Endothelial cell of umbilical vein (primary cell): ENCODE results near the gene ZNF664. TPM values are rescaled to one million over a fixed set of nuclear protein-coding genes. Genes with fewer than 3 reads are reported as not detected.

Experiments
- BruUV-seq: library from RNA; stranded (reverse); fragments of 400-500 nt; replicated peaks from 2 replicates; lab custom pipeline; 2021; lab: Mats Ljungman, UMichigan
- CTCF ChIA-PET: fragments of 300-600, 350-600 bp; sonication (Branson Sonifier 250); formaldehyde crosslinking; loops from one replicate; lab custom pipeline; 2021; ENCODE audit warnings: antibody characterized with exemption, inconsistent platforms; lab: Charles Lee
- POLR2A ChIA-PET: fragments of 300-600, 350-600 bp; sonication (Branson Sonifier 250); formaldehyde crosslinking; loops from one replicate; lab custom pipeline; 2021; ENCODE audit warnings: antibody characterized with exemption, inconsistent platforms; lab: Charles Lee
- DNase-seq: peaks from one replicate; pipeline ENCODE4 v3.0.0-alpha.2; 2011; ENCODE audit warnings: low read depth, low spot score
- FAIRE-seq: peaks from 2 replicates; lab custom pipeline; 2011; peaks lifted over from hg19 to GRCh38; lab: Jason Lieb, UNC
- H2AFZ ChIP-seq: 2 replicates; pipeline ENCODE4 v1.6.0; 2012; ENCODE audit warnings: low read depth, low read length, control low read depth, inconsistent platforms
- H3K27ac ChIP-seq: 2 replicates; pipeline ENCODE4 v1.5.1; 2011; ENCODE audit warnings: low read depth, mild to moderate bottlenecking, control low read depth, low read length, moderate library complexity; ENCODE audit not compliant: insufficient read depth
- H3K27me3 ChIP-seq, 2 experiments: 2 replicates each; pipeline versions ENCODE4 v1.6.0 to v1.6.1; 2011; ENCODE audit warnings: low read length in 2 of 2, mixed read lengths in 1 of 2; ENCODE audit not compliant: control insufficient read depth in 2 of 2, insufficient read depth in 2 of 2
- H3K36me3 ChIP-seq, 2 experiments: 2 replicates in 1 of 2; 3 replicates in 1 of 2; pipeline ENCODE4 v1.5.1; 2011; ENCODE audit warnings: low read length in 2 of 2, mild to moderate bottlenecking in 1 of 2, moderate library complexity in 1 of 2; ENCODE audit not compliant: control insufficient read depth in 2 of 2, insufficient read depth in 2 of 2; ENCODE audit errors: extremely low read depth in 1 of 2
- H3K4me1 ChIP-seq: 3 replicates; pipeline ENCODE4 v1.5.1; 2011; ENCODE audit warnings: mild to moderate bottlenecking, low read length; ENCODE audit not compliant: control insufficient read depth, insufficient read depth; ENCODE audit errors: extremely low read depth
- H3K4me2 ChIP-seq: 2 replicates; pipeline ENCODE4 v1.6.1; 2011; ENCODE audit warnings: low read length, control low read depth, mixed read lengths; ENCODE audit not compliant: insufficient read depth
- H3K4me3 ChIP-seq, 3 experiments: fragments of 200-600 bp in 1 of 3; sonication (generic), shearing (Covaris generic) in 1 of 3; replicated peaks in 1 of 3; 2 replicates each; pipeline ENCODE4 v1.5.1; 2011 to 2016; ENCODE audit warnings: control low read depth in 3 of 3, low read length in 3 of 3, mild to moderate bottlenecking in 2 of 3, inconsistent platforms in 1 of 3, low read depth in 1 of 3, moderate library complexity in 1 of 3; ENCODE audit not compliant: insufficient read depth in 1 of 3
- H3K79me2 ChIP-seq: 2 replicates; pipeline ENCODE4 v1.6.0; 2012; ENCODE audit warnings: low read length, inconsistent platforms; ENCODE audit not compliant: control insufficient read depth, insufficient read depth
- H3K9ac ChIP-seq: replicated peaks from 2 replicates; pipeline ENCODE3; 2011; ENCODE audit warnings: low read length, control low read depth; ENCODE audit not compliant: insufficient read depth; ENCODE audit errors: extremely low read depth
- H3K9me1 ChIP-seq: replicated peaks from 3 replicates; pipeline ENCODE4 v1.6.0; 2011; ENCODE audit warnings: mild to moderate bottlenecking, low read length; ENCODE audit not compliant: control insufficient read depth, insufficient read depth; ENCODE audit errors: extremely low read depth
- H3K9me3 ChIP-seq: replicated peaks from 2 replicates; pipeline ENCODE4 v1.5.1; 2012; ENCODE audit warnings: low read length, inconsistent platforms; ENCODE audit not compliant: control insufficient read depth, insufficient read depth
- H4K20me1 ChIP-seq: replicated peaks from 2 replicates; pipeline ENCODE3; 2011; ENCODE audit warnings: mild to moderate bottlenecking, low read length; ENCODE audit not compliant: control insufficient read depth, insufficient read depth; ENCODE audit errors: extremely low read depth
- CTCF ChIP-seq, 2 donors: IDR thresholded peaks; 1 replicate in 1 of 2; 2 replicates in 1 of 2; pipeline ENCODE4 v1.5.1; 2011; ENCODE audit warnings: low read length in 2 of 2, mild to moderate bottlenecking in 2 of 2, moderate library complexity in 2 of 2, control low read depth in 1 of 2, inconsistent platforms in 1 of 2, low read depth in 1 of 2; ENCODE audit not compliant: insufficient read depth in 1 of 2; ENCODE audit errors: extremely low read depth in 1 of 2
- EZH2 ChIP-seq: IDR thresholded peaks from 2 replicates; pipeline ENCODE4 v1.6.1; 2012; ENCODE audit warnings: borderline replicate concordance, low read depth, mild to moderate bottlenecking, moderate library complexity, low read length, inconsistent platforms; ENCODE audit not compliant: severe bottlenecking
- FOS ChIP-seq: IDR thresholded peaks from 2 replicates; pipeline ENCODE4 v1.6.1; 2011; ENCODE audit warnings: mild to moderate bottlenecking, low read length, moderate library complexity, borderline replicate concordance; ENCODE audit not compliant: insufficient read depth
- GATA2 ChIP-seq: IDR thresholded peaks from 2 replicates; pipeline ENCODE4 v1.7.0; 2011; ENCODE audit warnings: low read depth, mild to moderate bottlenecking, moderate library complexity, mixed read lengths, low read length; ENCODE audit not compliant: insufficient read length, insufficient read depth
- JUN ChIP-seq: IDR thresholded peaks from 2 replicates; pipeline ENCODE4 v1.6.1; 2011; ENCODE audit warnings: borderline replicate concordance, low read depth; ENCODE audit not compliant: insufficient read length, insufficient read depth
- MAX ChIP-seq: IDR thresholded peaks from 2 replicates; pipeline ENCODE4 v1.6.1; 2011; ENCODE audit not compliant: insufficient read depth, insufficient read length
- MYC ChIP-seq: IDR thresholded peaks from one replicate; pipeline ENCODE4 v1.6.1; 2011; ENCODE audit warnings: mild to moderate bottlenecking, low read depth, low read length
- POLR2A ChIP-seq: IDR thresholded peaks from 2 replicates; pipeline ENCODE4 v1.6.1; 2012; ENCODE audit warnings: low read depth, mild to moderate bottlenecking, control low read depth, low read length
- POLR2AphosphoS5 ChIP-seq: IDR thresholded peaks from 2 replicates; pipeline ENCODE4 v1.6.1; 2012; ENCODE audit warnings: low read depth, mild to moderate bottlenecking, control low read depth, low read length, moderate library complexity; ENCODE audit not compliant: insufficient read depth
- dilution Hi-C: fragments of 300-500 bp; cut with MboI; formaldehyde crosslinking; loops from one replicate; pipeline ENCODE4 v1.15.0; 2019; ENCODE audit warnings: low sequenced_read_pairs; ENCODE audit not compliant: extremely low pct_ligation_motif_present
- intact Hi-C: fragments of 100-400 bp; cut with micrococcal nuclease; formaldehyde crosslinking; loops from one replicate; pipeline ENCODE4 v1.10.0; 2022
- polyA plus RNA-seq, 4 experiments: library from polyadenylated mRNA; depleted of rRNA in 3 of 4; stranded (reverse) in 3 of 4; unstranded in 1 of 4; fragments of >200 nt; gene quantifications; 2 replicates each; pipeline versions ENCODE4 v1.2.1 to v1.2.3, GENCODE V29; 2011 to 2012; ENCODE audit warnings: missing spikeins in 1 of 4
- total RNA-seq: library from RNA; stranded (reverse); gene quantifications from 2 replicates; pipeline ENCODE4 v1.2.3, GENCODE V29; 2021

ZNF664 gene
- total and polyA plus RNA-seq, 2 donors (not counting 3 experiments of a cell fraction or from before 2014, with no cell fraction given): 29.8 to 71.3 TPM

GRCh38 chr12:123936471-123936870, 36.5 kb upstream of the ZNF664 start:
- H3K4me2 ChIP-seq: no peak overlapping the region
- no peak overlapping the region for H3K4me3 ChIP-seq
- H2AFZ ChIP-seq: no peak overlapping the region
- no peak overlapping the region for H3K27ac ChIP-seq
- H3K79me2 ChIP-seq: no peaks in the 10 kb centered on the region
- no peaks in the 10 kb centered on the region for H4K20me1 ChIP-seq
- H3K9me1 ChIP-seq: no peaks in the 10 kb centered on the region
- ChIA-PET CTCF (no interaction called here), POLR2A (no interaction called here)
- FAIRE-seq (no peak), DNase-seq (no peak)
- H3K9ac ChIP-seq: no peak overlapping the region
- no peaks in the 10 kb centered on the region for H3K27me3 ChIP-seq
- dilution Hi-C loops (no loop called here), intact Hi-C loops (no loop called here)
- no peak for TF ChIP-seq CTCF (IDR thresholded peaks at IDR 0.05; ENCODE audit: extremely low read depth in 1 of 2, insufficient read depth in 1 of 2, low read depth in 1 of 2, low read length in 2 of 2)
- no peaks in the 10 kb centered on the region for H3K4me1 ChIP-seq
- H3K9me3 ChIP-seq: no peaks in the 10 kb centered on the region
- BruUV-seq: TSS peak; percentile 69
- H3K36me3 ChIP-seq: peaks cover 2 to 7% of the 10 kb centered on the region in 2 experiments

GRCh38 chr12:123936956-123937706, 35.9 kb upstream of the ZNF664 start:
- POLR2A ChIA-PET: no interaction called here
- Histone ChIP-seq H3K27ac (no peak overlapping the region), H4K20me1 (no peaks in the 10 kb centered on the region), H3K79me2 (no peaks in the 10 kb centered on the region), H3K9me1 (no peaks in the 10 kb centered on the region), H2AFZ (no peak overlapping the region), H3K9me3 (no peaks in the 10 kb centered on the region), H3K36me3 (peaks cover 2 to 7% of the 10 kb centered on the region in 2 experiments), H3K27me3 (no peaks in the 10 kb centered on the region), H3K4me1 (peaks cover 5% of the 10 kb centered on the region), H3K9ac (no peak overlapping the region), H3K4me3 (no peak overlapping the region), H3K4me2 (no peak overlapping the region)
- no peak for DNase-seq
- dilution Hi-C loops: no loop called here
- BruUV-seq: no TSS peak
- TF ChIP-seq CTCF (IDR thresholded peaks at IDR 0.05; ENCODE audit: extremely low read depth in 1 of 2, insufficient read depth in 1 of 2, low read depth in 1 of 2, low read length in 2 of 2) (no peak), MAX (no peak), POLR2AphosphoS5 (no peak), JUN (no peak), MYC (no peak), FOS (no peak), GATA2 (no peak), POLR2A (no peak), EZH2 (no peak)
- intact Hi-C loops: no loop called here
- CTCF ChIA-PET: interaction anchor here (2.9 kb wide), 1 partner anchor 32 kb away, joined by 12 read pairs; no protein-coding TSS in a partner anchor
- no peak for FAIRE-seq
